NCI-H128 (cell line): Measurements from ENCODE around the gene PUM2.

ENCODE experiments used
- DNase-seq: peaks from one replicate; lab custom pipeline; 2025; ENCODE audit not compliant: unreplicated experiment; lab: John Stamatoyannopoulos, UW

Gene PUM2

DNA sequence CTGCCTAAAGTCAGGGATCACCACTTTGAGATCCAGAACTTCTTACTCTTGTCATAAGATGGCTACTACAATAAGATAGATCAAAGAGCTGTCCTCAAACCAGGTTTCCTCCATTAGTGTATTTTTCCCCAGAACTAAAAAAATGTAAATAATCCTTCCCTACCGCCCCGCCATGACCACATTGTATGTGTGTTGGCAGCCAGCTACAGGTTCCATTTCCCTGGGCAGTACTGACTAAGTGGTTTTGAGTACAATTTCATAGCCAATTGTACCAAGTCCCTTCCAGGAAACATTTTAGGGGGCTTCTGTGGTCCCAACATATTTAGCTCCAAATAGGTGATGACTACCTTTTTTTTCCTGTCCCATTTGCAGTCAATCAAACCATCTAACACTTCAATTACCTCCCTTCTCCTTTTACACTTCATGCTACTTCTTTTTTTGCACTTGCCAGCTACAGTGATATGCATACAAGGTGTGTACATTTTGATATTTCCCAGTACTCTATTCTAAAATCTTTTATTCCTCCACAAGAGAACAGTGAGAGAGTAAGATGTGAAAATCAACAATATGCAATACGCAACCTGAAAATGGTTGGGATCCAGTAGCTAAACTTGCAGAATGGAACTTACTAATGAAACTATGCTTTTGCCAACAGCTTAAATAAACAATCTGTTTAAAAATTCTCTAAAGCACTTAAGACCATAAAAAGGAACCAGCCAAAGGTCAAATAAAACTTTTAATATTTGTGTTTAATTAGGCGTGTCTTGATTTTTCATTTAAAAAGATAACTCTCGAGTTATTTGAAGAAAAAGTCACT, 3.9 kb downstream of the PUM2 start:
- DNase-seq = no peak

DNA sequence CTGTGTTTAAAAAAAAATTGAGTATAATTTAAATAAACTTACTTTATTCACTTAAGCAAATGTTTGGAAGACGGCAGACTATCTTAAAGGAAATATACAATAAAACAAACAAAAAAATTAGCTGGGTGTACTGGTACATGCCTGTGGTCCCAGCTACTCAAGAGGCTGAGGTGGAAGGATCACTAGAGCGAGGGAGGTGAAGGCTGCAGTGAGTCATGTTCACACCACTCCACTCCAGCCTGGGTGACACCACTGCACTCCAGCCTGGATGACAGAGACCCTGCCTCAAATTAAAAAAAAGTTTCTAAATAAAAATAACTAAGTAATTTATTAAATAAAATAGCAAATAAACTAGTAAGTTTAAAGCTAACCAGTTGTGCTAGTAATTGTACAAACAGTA, 7.5 kb downstream of the PUM2 start:
- no peak for DNase-seq

DNA sequence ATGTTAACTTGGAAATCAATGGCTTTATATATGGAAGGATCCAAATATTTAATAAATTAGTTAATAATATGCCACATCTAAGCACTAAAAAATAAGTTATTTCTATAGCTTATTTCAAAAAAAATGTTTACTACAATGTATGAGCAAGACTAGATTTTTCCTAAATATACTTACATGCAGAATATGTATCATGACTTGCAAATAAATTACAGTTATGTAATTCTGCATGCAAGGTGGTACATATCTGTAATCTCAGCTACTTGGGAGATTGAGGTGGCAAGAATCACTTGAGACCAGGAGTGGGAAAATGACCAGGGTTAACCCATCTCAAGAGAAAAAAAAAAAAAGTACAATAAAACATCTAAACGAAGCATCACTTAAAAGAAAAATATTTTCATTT, 11.6 kb downstream of the PUM2 start:
- DNase-seq = no peak

DNA sequence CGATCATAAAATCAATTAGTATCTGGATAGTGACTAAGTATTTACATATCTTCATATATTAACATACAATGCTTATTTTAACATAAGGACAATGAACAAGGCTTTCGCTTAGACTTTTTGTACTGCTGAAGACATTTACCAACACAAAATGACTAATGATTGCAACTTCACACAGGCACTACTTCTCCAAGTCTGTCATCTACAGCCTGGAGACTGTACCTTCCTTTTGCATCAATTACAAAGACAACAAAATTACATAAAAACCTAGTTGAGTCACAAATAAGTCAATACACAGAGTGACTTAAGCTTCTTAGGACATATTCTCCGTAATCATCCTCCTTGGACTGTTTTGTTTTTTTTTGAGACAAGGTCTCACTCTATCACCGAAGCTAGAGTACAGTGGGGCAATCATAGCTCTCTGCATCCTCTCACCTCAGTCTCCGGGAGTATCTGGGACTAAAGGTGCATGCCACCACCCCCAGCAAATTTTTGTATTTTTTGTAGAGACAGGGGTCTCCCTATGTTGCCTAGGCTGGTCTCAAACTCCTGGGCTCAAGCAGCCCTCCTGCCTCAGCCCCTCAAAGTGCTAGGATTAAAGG, 15.9 kb downstream of the PUM2 start:
- DNase-seq = no peak

DNA sequence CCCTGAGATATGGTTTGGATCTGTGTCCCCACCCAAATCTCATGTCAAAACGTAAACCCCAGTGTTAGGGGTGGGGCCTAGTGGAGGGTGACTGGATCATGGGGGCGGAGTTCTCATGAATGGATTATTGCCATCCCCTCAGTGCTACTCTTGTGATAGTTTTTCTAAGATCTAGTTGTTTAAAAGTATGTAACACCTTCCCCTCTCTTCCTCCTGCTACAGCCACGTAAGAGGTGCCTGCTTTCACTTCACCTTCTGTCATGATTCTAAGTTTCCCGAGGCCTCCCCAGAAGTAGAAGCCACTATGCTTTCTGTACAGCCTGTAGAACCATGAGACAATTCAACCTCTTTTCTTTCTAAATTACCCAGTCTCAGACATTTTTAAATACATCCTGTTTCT, 16.9 kb downstream of the PUM2 start:
- DNase-seq = no peak

DNA sequence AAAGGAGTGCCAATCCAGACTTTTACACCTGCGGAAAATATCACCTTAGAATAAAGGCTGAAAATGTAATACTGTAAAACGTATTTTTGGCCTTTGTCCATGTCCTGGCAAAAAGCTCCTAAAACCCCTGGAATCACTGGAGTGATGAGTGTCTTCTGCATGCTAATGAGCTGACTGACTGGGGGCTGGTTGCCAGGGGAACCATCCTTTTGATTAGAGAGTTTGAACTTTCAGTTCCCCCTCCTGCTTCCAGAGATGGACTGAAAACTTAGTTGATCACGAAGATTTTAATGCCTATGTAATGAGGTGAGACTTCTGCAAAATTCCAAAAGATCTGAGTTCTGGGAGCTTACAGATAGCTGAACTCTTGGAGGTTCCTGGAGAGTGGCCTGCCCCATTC, 20.5 kb downstream of the PUM2 start:
- DNase-seq = no peak

DNA sequence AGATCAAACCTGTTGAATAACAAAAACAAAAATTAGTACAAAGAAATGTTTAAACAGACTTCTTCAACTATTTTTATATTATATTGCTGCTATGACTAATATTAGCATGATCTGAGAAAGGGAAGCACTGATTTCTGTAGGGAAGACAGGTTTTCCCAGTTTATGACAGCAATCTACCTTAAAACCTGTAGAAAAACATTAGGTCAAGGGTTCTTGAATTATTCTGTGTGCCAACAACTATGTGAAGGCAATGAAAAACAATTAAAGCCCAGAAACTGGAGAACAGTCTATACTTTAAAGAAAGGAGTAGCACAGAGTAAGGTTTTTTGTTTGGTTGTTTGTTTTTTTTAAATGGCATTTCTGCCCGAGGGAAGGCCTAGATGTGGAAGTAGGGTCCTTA, 23.3 kb downstream of the PUM2 start:
- DNase-seq = no peak

DNA sequence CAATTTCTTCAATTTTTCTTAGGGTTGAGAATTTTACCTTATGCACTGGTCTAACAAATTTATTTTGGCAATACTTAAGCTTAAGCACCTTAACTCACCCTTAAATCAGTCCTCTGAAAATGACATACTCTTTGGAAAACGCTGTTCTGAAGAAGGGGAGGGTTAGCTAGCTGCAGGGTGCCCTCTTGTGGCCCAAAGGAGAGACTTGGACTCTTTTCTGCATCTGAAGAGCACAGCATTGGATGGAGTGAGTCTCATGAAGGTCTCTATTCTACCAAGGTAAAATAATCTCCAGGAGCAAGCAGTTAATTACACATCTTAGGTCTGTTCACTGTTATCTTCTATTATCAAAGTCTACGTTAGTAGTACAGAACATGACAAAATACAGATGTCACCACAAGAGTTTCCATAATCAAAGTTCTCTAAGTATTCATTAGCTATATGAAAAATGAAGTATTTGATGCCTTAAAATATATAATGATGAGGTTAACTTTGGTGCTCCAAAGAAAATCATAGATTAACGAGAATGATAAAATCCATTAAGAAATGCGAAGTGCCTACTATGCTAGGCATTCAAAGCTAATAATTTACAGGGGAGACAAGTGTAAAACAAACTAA, 24.4 kb downstream of the PUM2 start:
- peak; percentile 15 for DNase-seq

DNA sequence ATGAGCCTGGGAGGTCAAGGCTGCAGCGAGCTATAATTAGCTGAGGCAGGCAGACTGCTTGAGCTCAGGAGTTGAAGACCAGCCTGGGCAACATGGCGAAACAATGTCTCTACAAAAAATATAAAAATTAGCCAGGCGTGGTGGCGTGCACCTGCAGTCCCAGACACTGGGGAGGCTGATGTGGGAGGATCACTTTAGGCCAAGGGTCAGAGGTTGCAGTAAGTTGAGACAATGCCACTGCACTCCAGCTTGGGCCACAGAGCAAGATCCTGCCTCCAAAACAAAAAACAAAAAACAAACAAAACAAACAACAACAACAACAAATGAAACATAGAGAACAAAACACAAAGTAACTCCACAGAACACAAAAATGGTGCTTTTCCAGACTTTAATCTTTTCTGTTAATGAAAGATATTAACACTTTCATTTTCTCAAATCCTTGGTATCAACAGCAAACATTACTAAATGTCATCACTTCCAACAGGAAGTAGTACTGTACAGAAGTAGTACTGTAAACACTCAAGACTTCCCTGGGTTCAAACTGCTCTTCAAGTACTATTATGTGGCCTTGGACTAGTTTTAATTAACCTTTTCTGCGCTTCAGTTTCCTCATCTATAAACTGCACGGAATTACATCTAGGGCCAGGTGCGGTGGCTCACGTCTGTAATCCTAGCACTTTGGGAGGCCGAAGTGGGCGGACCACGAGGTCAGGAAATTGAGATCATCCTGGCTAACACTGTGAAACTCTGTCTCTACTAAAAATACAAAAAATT, 27.9 kb downstream of the PUM2 start:
- DNase-seq = no peak

DNA sequence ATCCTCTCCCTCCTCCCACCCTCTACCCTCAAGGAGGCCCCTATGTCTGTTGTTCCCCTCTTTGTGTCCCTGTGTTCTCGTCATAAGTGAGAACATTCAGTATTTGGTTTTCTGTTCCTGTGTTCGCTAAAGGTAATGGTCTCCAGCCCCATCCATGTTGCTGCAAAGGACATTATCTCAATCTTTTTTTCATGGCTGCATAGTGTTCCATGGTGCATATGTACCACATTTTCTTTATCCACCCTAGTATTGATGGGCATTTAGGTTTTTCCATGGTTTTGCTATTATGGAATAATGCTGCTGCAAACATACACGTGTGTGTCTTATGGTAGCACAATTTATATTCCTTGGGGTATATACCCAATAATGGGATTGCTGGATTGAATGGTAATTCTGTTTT, 33.0 kb downstream of the PUM2 start:
- DNase-seq = no peak

DNA sequence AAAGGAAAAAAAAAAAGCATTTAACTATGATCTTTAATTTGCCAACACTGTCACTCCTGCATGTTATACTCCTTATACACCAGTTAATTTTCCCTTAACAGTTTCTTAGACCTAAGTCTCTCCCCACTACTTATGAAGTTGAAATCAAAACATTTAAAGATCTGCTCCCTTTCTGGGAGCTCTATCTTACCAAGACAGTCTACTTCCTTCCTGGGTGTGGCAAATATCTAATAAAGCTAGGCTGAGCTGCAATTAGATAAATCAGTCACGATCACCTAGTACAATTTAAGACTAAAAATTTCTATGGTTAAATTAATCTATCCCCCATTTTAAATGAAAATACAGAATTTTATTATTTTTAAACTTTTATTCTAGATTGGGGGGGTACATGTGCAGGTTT, 33.4 kb downstream of the PUM2 start:
- DNase-seq = no peak

DNA sequence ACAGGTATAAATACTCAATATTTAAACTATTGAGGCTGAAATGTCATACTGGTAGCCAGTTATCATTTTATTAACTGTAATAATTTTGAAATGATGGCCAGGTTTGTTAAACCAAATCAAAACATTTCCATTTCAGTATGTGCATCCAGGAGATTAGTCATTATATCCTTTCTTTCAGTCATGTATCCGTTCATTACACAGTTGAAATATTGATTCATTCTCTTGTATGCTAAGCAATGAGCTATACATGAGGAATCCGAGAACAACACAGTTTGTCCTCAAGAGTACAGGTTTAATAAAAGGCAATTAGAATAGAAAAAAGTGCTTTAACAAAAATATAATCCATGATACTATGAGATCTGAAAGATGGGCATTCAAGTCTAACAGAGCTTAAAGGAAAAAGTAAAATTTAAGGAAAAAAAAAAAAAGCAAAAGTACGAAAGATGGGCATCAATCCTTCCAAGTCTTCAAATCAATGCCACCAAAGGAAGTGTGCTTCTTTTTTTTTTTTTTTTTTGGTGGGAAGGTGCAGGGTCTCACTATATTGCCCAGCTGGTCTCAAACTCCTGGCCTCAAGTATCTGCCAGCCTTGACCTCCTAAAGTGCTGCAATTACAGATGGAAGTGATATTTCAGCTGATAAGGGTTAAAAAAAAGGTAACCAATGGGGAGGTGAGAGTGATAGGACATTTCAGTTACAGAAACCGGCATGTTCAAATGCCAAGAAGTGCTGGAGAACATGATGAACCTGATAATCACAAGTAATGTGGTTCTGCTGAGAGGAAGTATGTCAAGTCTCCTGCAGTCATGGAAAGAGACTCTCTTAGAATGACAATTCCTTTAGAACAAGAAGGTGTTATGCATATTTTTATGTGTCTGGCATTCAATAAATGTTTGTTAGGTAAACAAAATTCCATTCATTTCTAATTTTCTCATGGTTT, 35.8 kb downstream of the PUM2 start:
- no peak for DNase-seq

DNA sequence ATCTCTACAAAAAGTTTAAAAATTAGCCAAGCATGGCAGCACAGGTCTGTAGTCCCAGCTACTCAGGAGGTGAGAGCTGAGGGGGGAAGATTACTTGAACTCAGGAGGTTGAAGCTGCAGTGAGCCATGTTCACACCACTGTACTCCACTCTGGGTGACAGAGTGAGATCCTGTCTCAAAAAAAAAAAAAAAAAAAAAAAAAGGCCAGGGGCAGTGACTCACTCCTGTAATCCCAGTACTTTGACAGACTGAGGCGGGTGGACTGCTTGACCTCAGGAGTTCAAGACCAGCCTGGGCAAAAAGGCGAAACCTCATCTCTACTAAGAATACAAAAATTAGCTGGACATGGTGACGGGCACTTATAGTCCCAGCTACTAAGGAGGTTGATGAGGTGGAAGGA, 37.0 kb downstream of the PUM2 start:
- no peak for DNase-seq

DNA sequence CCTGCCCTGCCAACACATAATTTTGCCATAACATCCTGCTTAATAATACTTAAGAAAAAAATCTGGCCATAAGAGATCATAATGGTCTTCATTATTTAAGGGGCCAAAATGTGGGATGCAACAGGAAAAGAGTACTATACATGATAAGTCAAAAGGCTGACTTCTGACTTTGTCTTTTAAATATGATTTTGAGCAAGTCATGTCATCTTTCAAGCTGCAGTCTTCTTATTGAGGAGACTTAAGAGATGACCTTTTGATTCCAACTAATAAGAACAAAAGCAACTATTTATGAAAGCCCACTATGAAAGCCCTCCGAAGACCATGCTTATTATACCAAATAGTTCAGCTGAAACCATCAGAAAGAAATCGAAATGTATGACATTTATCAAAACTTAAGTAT, 41.6 kb downstream of the PUM2 start:
- DNase-seq = no peak

DNA sequence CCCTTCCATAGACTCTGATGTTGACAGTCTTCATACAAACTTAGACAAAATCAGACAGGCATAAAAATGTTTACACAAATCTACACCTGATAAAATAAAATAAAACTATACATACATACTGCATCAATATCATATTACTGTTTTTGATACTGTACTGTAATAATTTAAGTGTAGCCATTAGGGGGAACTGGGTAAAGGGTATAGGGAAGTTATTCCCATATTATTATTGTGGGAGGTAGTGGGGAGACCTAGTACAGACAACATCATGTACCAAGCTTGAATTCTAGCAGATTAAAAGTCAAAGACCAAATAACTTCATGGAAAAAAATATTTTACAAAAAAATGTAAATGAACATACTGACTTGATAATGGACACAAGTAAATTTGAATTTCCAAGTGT, 43.3 kb downstream of the PUM2 start:
- no peak for DNase-seq

DNA sequence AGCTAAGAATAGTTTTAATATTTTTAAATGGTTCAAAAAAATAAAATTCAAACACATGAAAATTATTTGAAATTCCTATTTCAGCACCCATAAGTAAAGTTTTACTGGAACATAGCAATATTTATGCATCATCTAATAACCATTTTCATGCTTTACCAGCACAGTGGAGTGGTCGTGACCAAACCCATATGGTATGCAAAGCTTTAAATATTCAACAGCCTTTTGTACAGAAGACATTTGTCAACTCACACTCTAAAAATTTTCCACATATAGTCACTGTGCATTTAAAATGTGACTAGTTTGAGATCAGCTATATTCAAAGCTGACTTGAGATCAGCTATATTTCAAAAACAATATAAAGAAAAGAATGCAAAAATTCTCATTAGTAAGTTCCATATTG, 46.2 kb downstream of the PUM2 start:
- no peak for DNase-seq

DNA sequence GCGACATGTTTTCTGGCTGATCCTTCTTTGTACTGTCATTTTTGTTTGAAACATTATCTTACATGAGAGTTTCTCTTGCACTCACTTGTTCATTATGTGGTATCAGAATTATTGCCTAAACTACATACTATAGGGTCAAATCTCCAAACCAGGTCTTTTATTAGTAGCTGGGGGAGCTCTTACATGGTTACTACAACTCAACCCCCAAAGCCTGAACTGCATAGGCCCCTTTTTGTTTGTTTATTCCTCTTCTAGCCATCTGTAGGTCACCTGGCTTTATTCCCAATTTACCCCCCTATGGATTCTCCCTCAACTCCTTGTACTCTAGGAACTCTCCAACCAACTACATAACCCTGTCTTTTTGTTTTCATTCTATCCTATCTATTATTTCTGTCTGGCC, 46.7 kb downstream of the PUM2 start:
- DNase-seq = no peak

DNA sequence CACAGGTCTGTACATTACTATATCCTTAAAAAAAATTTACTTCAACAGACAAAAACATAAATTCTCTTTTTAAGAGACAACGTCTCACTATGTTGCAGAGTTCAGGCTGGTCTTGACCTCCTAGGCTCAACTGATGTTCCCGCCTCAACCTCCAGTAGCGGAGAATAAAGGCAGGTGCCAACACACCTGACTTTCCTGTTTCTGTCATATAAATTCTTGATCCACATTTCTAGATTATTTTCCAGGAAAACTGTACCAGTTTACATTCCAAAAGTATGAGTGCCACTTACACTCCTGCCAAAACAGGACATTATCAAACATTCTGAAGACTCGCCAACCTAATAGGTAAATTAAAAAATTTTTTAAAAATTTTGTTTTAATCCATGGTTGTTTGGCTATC, 48.6 kb downstream of the PUM2 start:
- DNase-seq = no peak

DNA sequence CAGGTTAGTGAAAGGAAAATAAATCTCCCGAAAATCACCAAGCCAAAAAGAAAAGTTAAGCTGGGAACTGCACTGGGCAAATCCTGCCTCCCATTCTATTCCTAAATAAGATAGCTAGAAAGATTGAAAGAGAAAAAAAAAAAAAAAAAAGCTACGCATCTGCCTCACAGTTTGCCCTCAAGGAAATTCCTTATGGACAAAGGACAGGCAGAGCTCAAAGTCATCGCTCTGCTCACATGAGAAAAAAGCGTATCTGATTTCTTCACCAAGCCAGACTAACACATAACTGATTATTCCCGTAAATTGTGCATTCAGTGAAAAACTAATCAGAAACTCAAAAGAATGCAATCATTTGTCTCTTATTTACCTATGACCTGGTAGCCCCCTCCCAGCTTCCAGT, 50.0 kb downstream of the PUM2 start:
- no peak for DNase-seq

DNA sequence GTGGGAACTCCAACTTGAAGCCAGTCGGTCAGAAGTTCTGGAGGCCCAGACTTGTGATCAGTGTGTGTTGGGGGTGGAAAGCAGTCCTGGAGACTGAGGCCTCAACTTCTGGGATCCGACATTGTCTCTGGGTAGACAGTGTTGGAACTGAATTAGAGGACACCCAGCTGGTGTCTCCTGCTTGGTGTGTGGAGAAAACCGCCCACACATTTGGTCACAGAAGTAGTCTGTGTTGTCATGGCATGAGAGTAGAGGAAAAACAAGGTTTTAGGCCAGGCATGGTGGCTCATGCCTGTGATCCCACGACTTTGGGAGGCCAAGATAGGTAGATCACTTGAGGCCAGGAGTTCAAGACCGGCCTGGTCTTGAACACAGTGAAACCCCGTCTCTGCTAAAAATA, 51.5 kb downstream of the PUM2 start:
- DNase-seq = no peak

DNA sequence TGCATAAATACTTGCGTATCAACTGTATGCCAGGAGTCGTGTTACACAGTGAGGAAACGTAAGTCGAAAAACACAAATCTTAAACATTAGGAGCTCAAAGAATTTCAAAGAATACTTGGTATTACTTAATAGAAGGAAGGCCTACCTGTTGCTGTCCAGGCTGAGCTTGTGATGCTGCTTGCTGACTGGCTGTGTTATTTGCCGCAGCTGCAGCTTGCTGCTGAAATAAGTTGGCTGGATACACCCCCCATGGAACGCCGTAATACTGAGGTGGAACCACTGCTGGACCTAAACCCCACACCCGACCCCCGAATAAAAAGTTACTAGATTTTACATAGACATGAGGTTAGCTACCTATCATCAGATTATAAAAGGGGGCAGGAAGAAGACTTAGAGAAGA, 56.4 kb downstream of the PUM2 start:
- DNase-seq = no peak
